GM12874 (cell line): ENCODE data around the gene UXT.

Experiments used
- TF ChIP-seq, protein P1 (sequence below): IDR thresholded peaks from 2 replicates; pipeline ENCODE4 v1.5.1; 2011; ENCODE audit warnings: low read depth, mild to moderate bottlenecking, control low read depth, low read length, moderate library complexity; ENCODE audit not compliant: insufficient read depth

UXT gene

GRCh38 chrX:47683829-47684205 is 24.8 kb upstream of the UXT start:
- TF ChIP-seq, protein P1, sequence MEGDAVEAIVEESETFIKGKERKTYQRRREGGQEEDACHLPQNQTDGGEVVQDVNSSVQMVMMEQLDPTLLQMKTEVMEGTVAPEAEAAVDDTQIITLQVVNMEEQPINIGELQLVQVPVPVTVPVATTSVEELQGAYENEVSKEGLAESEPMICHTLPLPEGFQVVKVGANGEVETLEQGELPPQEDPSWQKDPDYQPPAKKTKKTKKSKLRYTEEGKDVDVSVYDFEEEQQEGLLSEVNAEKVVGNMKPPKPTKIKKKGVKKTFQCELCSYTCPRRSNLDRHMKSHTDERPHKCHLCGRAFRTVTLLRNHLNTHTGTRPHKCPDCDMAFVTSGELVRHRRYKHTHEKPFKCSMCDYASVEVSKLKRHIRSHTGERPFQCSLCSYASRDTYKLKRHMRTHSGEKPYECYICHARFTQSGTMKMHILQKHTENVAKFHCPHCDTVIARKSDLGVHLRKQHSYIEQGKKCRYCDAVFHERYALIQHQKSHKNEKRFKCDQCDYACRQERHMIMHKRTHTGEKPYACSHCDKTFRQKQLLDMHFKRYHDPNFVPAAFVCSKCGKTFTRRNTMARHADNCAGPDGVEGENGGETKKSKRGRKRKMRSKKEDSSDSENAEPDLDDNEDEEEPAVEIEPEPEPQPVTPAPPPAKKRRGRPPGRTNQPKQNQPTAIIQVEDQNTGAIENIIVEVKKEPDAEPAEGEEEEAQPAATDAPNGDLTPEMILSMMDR, result no peak

- TF ChIP-seq, protein P1, result no peak
These were observed 24.3 kb upstream of the UXT start for GRCh38 chrX:47683184-47683828.

DNA sequence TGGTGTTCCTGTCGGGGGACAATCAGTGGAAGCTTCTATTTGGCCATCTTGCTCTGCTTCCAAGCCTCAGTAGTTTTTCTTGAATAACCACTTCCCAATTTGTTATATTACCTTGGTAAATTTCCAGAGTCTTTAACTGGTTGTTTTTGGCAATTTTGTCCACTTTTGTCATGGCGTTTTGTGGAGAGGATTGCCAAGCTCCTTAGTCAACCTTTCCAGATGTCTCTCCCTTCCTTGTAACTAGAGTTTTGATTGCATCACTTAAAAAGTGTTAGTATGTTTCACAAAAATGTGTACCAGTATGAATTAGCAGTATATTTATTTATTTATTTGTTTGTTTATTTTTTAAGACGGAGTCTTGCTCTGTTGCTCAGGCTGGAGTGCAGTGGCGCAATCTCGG is 15.8 kb upstream of the UXT start:
- TF ChIP-seq, protein P1, result no peak

GRCh38 chrX:47664737-47665136 is 5.8 kb upstream of the UXT start:
- TF ChIP-seq, protein P1, result no peak

DNA sequence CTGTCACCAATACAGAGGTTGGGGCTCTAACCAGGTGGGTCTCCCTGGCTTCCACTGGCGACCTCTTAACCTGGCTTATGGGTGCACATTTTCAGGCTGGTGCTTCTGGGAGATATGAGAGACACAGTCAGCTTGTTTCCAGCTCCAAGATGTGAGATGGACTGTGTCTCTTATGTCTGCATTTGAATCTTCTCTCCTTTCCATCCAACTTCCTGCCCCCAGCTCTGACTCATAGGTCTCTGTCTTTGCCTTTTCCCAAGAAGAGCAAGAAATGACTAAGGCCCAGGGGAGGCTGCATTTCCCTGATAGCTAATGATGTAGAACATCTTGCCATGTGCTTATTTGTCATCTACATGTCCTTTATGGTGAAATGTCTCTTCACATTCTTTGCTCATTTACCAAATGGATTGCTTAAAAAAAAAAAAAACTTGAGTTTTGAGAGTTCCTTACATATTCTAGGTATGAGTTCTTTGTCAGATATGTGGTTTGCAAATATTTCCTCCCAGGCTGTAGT is 3.2 kb upstream of the UXT start:
- TF ChIP-seq, protein P1, result no peak

- TF ChIP-seq, protein P1, result no peak
These were observed 2.6 kb upstream of the UXT start for GRCh38 chrX:47661539-47661938.

DNA sequence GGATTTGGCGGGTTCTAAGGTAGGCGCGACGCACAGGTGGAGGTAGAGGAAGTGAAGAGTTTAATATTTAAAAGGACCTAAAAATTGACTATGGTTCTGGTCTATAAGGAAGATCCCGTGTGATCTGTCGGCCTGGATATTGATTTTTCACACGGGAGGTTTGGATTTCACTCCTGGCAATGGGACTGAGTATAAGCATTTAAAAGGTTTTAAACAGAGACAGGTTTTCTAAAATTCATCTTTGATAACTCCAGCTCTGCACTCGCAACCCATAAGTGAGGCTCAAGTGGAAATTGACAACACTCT is 394 bp upstream of the UXT start:
- TF ChIP-seq, protein P1, result no peak
